IMR-90 (cell line): ENCODE data around the gene HTN1. TPM values are rescaled to one million over a fixed set of nuclear protein-coding genes. Genes with fewer than 3 reads are reported as not detected.

ENCODE experiments used
- ATAC-seq: fragments of 200-7000 bp; cut with Tn5 transposase; 2 replicates; pipeline ENCODE4 v1.9.1; 2020; ENCODE audit warnings: low read depth, mild to moderate bottlenecking, moderate library complexity
- BruUV-seq: library from RNA; stranded (reverse); fragments of 400-500 nt; replicated peaks from 2 replicates; lab custom pipeline; 2021; lab: Mats Ljungman, UMichigan
- CTCF ChIA-PET: fragments of 300-600 bp; formaldehyde crosslinking; extraction: SDS; loops from one replicate; lab custom pipeline; 2021; ENCODE audit warnings: antibody characterized with exemption; lab: Yijun Ruan, JAX
- POLR2A ChIA-PET: fragments of 300-600 bp; sonication (Branson Sonifier 250); formaldehyde crosslinking; loops from one replicate; lab custom pipeline; 2022; ENCODE audit warnings: antibody characterized with exemption; ENCODE audit not compliant: unreplicated experiment; lab: Charles Lee
- DNase-seq: peaks from one replicate; pipeline ENCODE4 v3.0.0; 2013
- H2AFZ ChIP-seq: replicated peaks from 2 replicates; pipeline ENCODE3; 2013; ENCODE audit warnings: low read length, mild to moderate bottlenecking; ENCODE audit not compliant: poor library complexity
- H2AK5ac ChIP-seq: 2 replicates; pipeline ENCODE4 v1.6.1; 2013; ENCODE audit warnings: low read depth, low read length, inconsistent platforms
- H2AK9ac ChIP-seq: replicated peaks from 2 replicates; pipeline ENCODE3; 2013; ENCODE audit warnings: mild to moderate bottlenecking, low read depth, low read length, moderate library complexity; ENCODE audit not compliant: poor library complexity
- H2BK120ac ChIP-seq: 2 replicates; pipeline ENCODE4 v1.6.1; 2013; ENCODE audit warnings: low read depth, low read length, inconsistent platforms
- H2BK15ac ChIP-seq: 3 replicates; pipeline ENCODE4 v1.6.1; 2013; ENCODE audit warnings: low read depth, low read length, inconsistent platforms
- H2BK20ac ChIP-seq: 2 replicates; pipeline ENCODE4 v1.6.1; 2013; ENCODE audit warnings: low read depth, mild to moderate bottlenecking, inconsistent platforms, low read length, moderate library complexity
- H2BK5ac ChIP-seq: 2 replicates; pipeline ENCODE4 v1.6.1; 2013; ENCODE audit warnings: mild to moderate bottlenecking, low read depth, low read length, inconsistent platforms; ENCODE audit not compliant: poor library complexity, severe bottlenecking
- H3K14ac ChIP-seq: replicated peaks from 2 replicates; pipeline ENCODE4 v1.6.1; 2013; ENCODE audit warnings: low read depth, low read length, inconsistent platforms
- H3K18ac ChIP-seq: 2 replicates; pipeline ENCODE4 v1.6.1; 2013; ENCODE audit warnings: low read depth, low read length, control low read depth
- H3K23ac ChIP-seq: 2 replicates; pipeline ENCODE4 v1.6.1; 2013; ENCODE audit warnings: low read depth, low read length, inconsistent platforms
- H3K27ac ChIP-seq: 2 replicates; pipeline ENCODE4 v1.5.1; 2013; ENCODE audit warnings: mild to moderate bottlenecking, control low read depth, low read length; ENCODE audit not compliant: insufficient read depth
- H3K27me3 ChIP-seq: 2 replicates; pipeline ENCODE4 v1.6.1; 2013; ENCODE audit warnings: low read length; ENCODE audit not compliant: control insufficient read depth, insufficient read depth
- H3K36me3 ChIP-seq: 2 replicates; pipeline ENCODE4 v1.6.1; 2013; ENCODE audit warnings: low read length, mixed read lengths; ENCODE audit not compliant: control insufficient read depth, insufficient read depth
- H3K4ac ChIP-seq: 2 replicates; pipeline ENCODE4 v1.6.1; 2013; ENCODE audit warnings: low read depth, low read length, inconsistent platforms
- H3K4me1 ChIP-seq: 2 replicates; pipeline ENCODE4 v1.6.1; 2013; ENCODE audit warnings: low read length, mixed read lengths; ENCODE audit not compliant: control insufficient read depth, insufficient read depth
- H3K4me2 ChIP-seq: 2 replicates; pipeline ENCODE4 v1.6.1; 2013; ENCODE audit warnings: low read depth, mild to moderate bottlenecking, control low read depth, low read length, moderate library complexity
- H3K4me3 ChIP-seq: 2 replicates; pipeline ENCODE4 v1.5.1; 2013; ENCODE audit warnings: low read depth, mild to moderate bottlenecking, control low read depth, low read length, moderate library complexity; ENCODE audit not compliant: insufficient read depth
- H3K56ac ChIP-seq: 2 replicates; pipeline ENCODE4 v1.6.1; 2013; ENCODE audit warnings: low read length, inconsistent platforms; ENCODE audit not compliant: insufficient read depth; ENCODE audit errors: extremely low read depth
- H3K79me1 ChIP-seq, 2 experiments: 2 replicates each; pipeline ENCODE4 v1.6.1; 2013; ENCODE audit warnings: low read length in 2 of 2, inconsistent platforms in 1 of 2, low read depth in 1 of 2
- H3K9ac ChIP-seq: 2 replicates; pipeline ENCODE4 v1.6.1; 2013; ENCODE audit warnings: low read depth, low read length, control low read depth
- H3K9me1 ChIP-seq: 2 replicates; pipeline ENCODE4 v1.6.1; 2013; ENCODE audit warnings: low read length, inconsistent platforms; ENCODE audit not compliant: insufficient read depth
- H3K9me3 ChIP-seq: 2 replicates; pipeline ENCODE4 v1.6.1; 2013; ENCODE audit warnings: low read length; ENCODE audit not compliant: control insufficient read depth, insufficient read depth
- H4K20me1 ChIP-seq: 2 replicates; pipeline ENCODE4 v1.6.1; 2013; ENCODE audit warnings: low read length, inconsistent platforms; ENCODE audit not compliant: insufficient read depth
- H4K5ac ChIP-seq: 2 replicates; pipeline ENCODE4 v1.6.1; 2013; ENCODE audit warnings: mild to moderate bottlenecking, low read depth, low read length, control low read depth
- H4K8ac ChIP-seq, 2 experiments: 2 replicates each; pipeline ENCODE4 v1.6.1; 2013; ENCODE audit warnings: low read depth in 2 of 2, low read length in 2 of 2, control low read depth in 1 of 2, inconsistent platforms in 1 of 2
- H4K91ac ChIP-seq: 2 replicates; pipeline ENCODE4 v1.6.1; 2013; ENCODE audit warnings: low read depth, low read length, inconsistent platforms; ENCODE audit not compliant: insufficient read depth
- BHLHE40 ChIP-seq: fragments of 150-350 bp; IDR thresholded peaks from 2 replicates; pipeline ENCODE4 v1.6.1; 2016; ENCODE audit warnings: mild to moderate bottlenecking, low read depth, low read length
- CEBPB ChIP-seq: IDR thresholded peaks from 2 replicates; pipeline ENCODE4 v1.6.1; 2012; ENCODE audit warnings: low read depth, low read length, improper control_type of control experiment
- CHD1 ChIP-seq: IDR thresholded peaks from 2 replicates; pipeline ENCODE4 v1.6.1; 2012; ENCODE audit warnings: low read depth, low read length, improper control_type of control experiment
- FOS ChIP-seq: fragments of 150-350 bp; IDR thresholded peaks from 2 replicates; pipeline ENCODE4 v1.6.1; 2016; ENCODE audit warnings: low read depth, low read length
- MAFK ChIP-seq: IDR thresholded peaks from 2 replicates; pipeline ENCODE4 v1.6.1; 2012; ENCODE audit warnings: low read depth, low read length, improper control_type of control experiment
- MAZ ChIP-seq: IDR thresholded peaks from 2 replicates; pipeline ENCODE4 v1.6.1; 2012; ENCODE audit warnings: low read depth, mild to moderate bottlenecking, low read length, improper control_type of control experiment, moderate library complexity, borderline replicate concordance
- MXI1 ChIP-seq: IDR thresholded peaks from 2 replicates; pipeline ENCODE4 v1.6.1; 2012; ENCODE audit warnings: low read depth, mild to moderate bottlenecking, low read length, moderate library complexity, borderline replicate concordance
- NFE2L2 ChIP-seq: fragments of 150-350 bp; IDR thresholded peaks from 2 replicates; pipeline ENCODE4 v1.6.1; 2016; ENCODE audit warnings: low read depth, mild to moderate bottlenecking, low read length
- POLR2A ChIP-seq: IDR thresholded peaks from 2 replicates; pipeline ENCODE4 v1.6.1; 2012; ENCODE audit warnings: mild to moderate bottlenecking, low read depth, low read length
- RAD21 ChIP-seq: IDR thresholded peaks from 2 replicates; pipeline ENCODE4 v1.6.1; 2012; ENCODE audit warnings: low read length, improper control_type of control experiment
- RCOR1 ChIP-seq: IDR thresholded peaks from 2 replicates; pipeline ENCODE4 v1.6.1; 2012; ENCODE audit warnings: mild to moderate bottlenecking, low read length, improper control_type of control experiment; ENCODE audit not compliant: insufficient replicate concordance
- RFX5 ChIP-seq: IDR thresholded peaks from 2 replicates; pipeline ENCODE4 v1.8.0; 2012; ENCODE audit warnings: low read depth, mild to moderate bottlenecking, low read length, moderate library complexity
- SMC3 ChIP-seq: fragments of 150-350 bp; IDR thresholded peaks from 2 replicates; pipeline ENCODE4 v1.6.1; 2016; ENCODE audit warnings: low read depth, mild to moderate bottlenecking, antibody characterized with exemption, low read length, moderate library complexity
- USF2 ChIP-seq: fragments of 150-350 bp; IDR thresholded peaks from 2 replicates; pipeline ENCODE4 v1.6.1; 2017; ENCODE audit warnings: mild to moderate bottlenecking, antibody characterized with exemption, low read length, low read depth
- WGBS, 2 experiments: methylation state at CpG; one replicate each; pipeline versions ENCODE4 v1.1.5 to v1.1.7; 2013; ENCODE audit warnings: missing lambda C conversion rate in 2 of 2; ENCODE audit not compliant: insufficient read length in 1 of 2; ENCODE audit errors: extremely low coverage in 2 of 2; 5-methylcytosine and 5-hydroxymethylcytosine counted together
- dilution Hi-C: fragments of 300-500 bp; cut with HindIII; formaldehyde crosslinking; loops from one replicate; pipeline ENCODE4 v1.14.3; 2018; ENCODE audit warnings: low sequenced_read_pairs; ENCODE audit not compliant: unreplicated experiment
- in situ Hi-C: fragments of 300-500 bp; cut with MboI; formaldehyde crosslinking; loops from 3 replicates; pipeline ENCODE4 v1.14.3; 2019; ENCODE audit warnings: low sequenced_read_pairs, inconsistent platforms, mixed read lengths
- intact Hi-C: fragments of 100-400 bp; cut with micrococcal nuclease; formaldehyde crosslinking; loops from 2 replicates; pipeline ENCODE4 v1.10.0; 2022
- polyA plus RNA-seq, 3 experiments: library from polyadenylated mRNA; depleted of rRNA; stranded (reverse); fragments of >200 nt; gene quantifications; 2 replicates each; pipeline ENCODE4 v1.2.3, GENCODE V29; 2012; ENCODE audit warnings: low replicate concordance in 1 of 3
- total RNA-seq: library from RNA; depleted of rRNA; stranded (reverse); fragments of >200 nt; gene quantifications from 2 replicates; pipeline ENCODE4 v1.2.3, GENCODE V29; 2012
- TF ChIP-seq, protein P1 (sequence below): fragments of 150-350 bp; IDR thresholded peaks from 2 replicates; pipeline ENCODE4 v1.6.1; 2016; ENCODE audit warnings: low read depth, mild to moderate bottlenecking, low read length, moderate library complexity, borderline replicate concordance
- TF ChIP-seq, protein P2 (sequence below): conservative IDR thresholded peaks from 2 replicates; pipeline ENCODE4 v1.5.1; 2012; ENCODE audit warnings: mild to moderate bottlenecking, low read depth, low read length, improper control_type of control experiment

Gene HTN1
- total and polyA plus RNA-seq, 2 of the 4 experiments (the other 2 are of a cell fraction): not detected

- Histone ChIP-seq H2AK5ac (no peak overlapping the region), H3K18ac (no peak overlapping the region), H3K56ac (no peak overlapping the region), H4K91ac (no peak overlapping the region), H4K5ac (no peak overlapping the region), H3K9me3 (no peaks in the 10 kb centered on the region), H2BK20ac (no peak overlapping the region), H2AK9ac (no peak overlapping the region), H2BK15ac (no peak overlapping the region), H3K4me2 (no peak overlapping the region), H3K36me3 (no peaks in the 10 kb centered on the region), H2AFZ (no peak overlapping the region), H2BK120ac (no peak overlapping the region), H4K20me1 (no peaks in the 10 kb centered on the region), H3K4me1 (no peaks in the 10 kb centered on the region), H3K27ac (no peak overlapping the region), H4K8ac (no peak overlapping the region), H3K4me3 (no peak overlapping the region), H3K27me3 (no peaks in the 10 kb centered on the region), H3K79me1 (no peaks in the 10 kb centered on the region), H3K9me1 (no peaks in the 10 kb centered on the region), H3K4ac (no peak overlapping the region), H2BK5ac (no peak overlapping the region), H3K23ac (no peak overlapping the region), H3K14ac (no peak overlapping the region), H3K9ac (no peak overlapping the region)
- dilution Hi-C loops: no loop called here
- intact Hi-C loops: no loop called here
- TF ChIP-seq, protein P1, sequence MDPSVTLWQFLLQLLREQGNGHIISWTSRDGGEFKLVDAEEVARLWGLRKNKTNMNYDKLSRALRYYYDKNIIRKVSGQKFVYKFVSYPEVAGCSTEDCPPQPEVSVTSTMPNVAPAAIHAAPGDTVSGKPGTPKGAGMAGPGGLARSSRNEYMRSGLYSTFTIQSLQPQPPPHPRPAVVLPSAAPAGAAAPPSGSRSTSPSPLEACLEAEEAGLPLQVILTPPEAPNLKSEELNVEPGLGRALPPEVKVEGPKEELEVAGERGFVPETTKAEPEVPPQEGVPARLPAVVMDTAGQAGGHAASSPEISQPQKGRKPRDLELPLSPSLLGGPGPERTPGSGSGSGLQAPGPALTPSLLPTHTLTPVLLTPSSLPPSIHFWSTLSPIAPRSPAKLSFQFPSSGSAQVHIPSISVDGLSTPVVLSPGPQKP: no peak
- TF ChIP-seq RCOR1 (no peak), MAFK (no peak), FOS (no peak), RFX5 (no peak), POLR2A (no peak), CEBPB (no peak), RAD21 (no peak), SMC3 (no peak), MXI1 (no peak), CHD1 (no peak), NFE2L2 (no peak), BHLHE40 (no peak), USF2 (no peak), MAZ (no peak)
- TF ChIP-seq, protein P2, sequence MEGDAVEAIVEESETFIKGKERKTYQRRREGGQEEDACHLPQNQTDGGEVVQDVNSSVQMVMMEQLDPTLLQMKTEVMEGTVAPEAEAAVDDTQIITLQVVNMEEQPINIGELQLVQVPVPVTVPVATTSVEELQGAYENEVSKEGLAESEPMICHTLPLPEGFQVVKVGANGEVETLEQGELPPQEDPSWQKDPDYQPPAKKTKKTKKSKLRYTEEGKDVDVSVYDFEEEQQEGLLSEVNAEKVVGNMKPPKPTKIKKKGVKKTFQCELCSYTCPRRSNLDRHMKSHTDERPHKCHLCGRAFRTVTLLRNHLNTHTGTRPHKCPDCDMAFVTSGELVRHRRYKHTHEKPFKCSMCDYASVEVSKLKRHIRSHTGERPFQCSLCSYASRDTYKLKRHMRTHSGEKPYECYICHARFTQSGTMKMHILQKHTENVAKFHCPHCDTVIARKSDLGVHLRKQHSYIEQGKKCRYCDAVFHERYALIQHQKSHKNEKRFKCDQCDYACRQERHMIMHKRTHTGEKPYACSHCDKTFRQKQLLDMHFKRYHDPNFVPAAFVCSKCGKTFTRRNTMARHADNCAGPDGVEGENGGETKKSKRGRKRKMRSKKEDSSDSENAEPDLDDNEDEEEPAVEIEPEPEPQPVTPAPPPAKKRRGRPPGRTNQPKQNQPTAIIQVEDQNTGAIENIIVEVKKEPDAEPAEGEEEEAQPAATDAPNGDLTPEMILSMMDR: no peak
- CTCF ChIA-PET: no interaction called here
- no TSS peak for BruUV-seq
- POLR2A ChIA-PET: no interaction called here
- ATAC-seq (no peak), DNase-seq (no peak)
- 22% methylated on average over 1 of the region's 3 CpGs; no CpG with 5 or more reads in 1 of the 2 experiments for WGBS, 2 experiments
- in situ Hi-C loops: no loop called here
Observed at GRCh38 chr4:70008771-70009170, 41.5 kb upstream of the HTN1 start.
